CD4-positive, alpha-beta T cell treated with Interleukin-17A for 4 hours (primary cell): ENCODE data around the gene ZNF503.

ENCODE experiments used
- DNase-seq: peaks from one replicate; pipeline ENCODE4 v3.0.0-alpha.2; 2020; ENCODE audit warnings: mixed read lengths

The ZNF503 gene, protein sequence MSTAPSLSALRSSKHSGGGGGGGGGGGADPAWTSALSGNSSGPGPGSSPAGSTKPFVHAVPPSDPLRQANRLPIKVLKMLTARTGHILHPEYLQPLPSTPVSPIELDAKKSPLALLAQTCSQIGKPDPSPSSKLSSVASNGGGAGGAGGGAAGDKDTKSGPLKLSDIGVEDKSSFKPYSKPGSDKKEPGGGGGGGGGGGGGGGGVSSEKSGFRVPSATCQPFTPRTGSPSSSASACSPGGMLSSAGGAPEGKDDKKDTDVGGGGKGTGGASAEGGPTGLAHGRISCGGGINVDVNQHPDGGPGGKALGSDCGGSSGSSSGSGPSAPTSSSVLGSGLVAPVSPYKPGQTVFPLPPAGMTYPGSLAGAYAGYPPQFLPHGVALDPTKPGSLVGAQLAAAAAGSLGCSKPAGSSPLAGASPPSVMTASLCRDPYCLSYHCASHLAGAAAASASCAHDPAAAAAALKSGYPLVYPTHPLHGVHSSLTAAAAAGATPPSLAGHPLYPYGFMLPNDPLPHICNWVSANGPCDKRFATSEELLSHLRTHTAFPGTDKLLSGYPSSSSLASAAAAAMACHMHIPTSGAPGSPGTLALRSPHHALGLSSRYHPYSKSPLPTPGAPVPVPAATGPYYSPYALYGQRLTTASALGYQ

DNA sequence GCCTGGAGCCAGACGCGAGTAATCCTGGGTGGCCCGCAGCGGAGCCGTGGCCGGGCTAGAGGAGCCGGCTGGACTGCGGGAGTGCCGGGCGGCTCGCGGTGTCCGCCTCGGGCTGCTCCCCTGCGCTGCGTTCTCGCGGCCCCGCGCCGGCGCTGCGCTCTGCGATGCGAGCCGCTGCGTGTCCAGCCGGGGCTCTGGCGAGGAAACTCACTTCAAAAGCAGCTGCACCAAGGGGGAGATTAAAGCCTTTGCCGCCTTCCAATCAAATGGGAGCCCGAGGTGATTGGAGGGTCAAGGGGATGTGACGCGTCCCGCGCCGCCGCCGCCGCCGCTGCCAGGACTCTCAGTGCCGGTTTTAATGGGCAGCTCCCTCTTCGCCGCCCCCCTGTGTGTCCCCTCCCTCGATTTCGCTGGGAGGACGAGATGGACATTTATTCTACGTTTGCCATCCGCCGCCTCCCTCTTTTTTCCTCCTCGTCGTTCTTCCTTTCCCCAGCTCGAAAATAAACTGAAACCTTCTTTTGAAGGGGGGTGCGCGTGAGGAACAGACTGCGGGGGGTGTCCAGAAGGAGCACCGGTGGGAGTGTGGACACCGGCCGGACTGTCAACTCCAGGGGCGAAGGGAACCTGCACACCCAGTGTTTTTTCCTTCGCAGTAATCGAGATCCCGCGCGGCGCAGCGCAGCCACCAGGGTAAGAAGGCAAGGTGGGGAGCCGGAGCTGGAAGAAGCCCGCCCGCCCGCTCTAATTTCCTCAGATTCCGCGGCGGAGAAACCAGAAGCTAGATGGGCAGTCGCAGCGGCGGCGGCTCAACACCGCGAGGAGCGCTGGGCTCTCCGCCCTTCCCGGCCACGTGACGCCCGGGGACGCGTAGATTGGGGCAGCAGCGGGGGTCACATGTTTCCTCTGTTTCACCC, at the start of gene ZNF503:
Gene ZNF503, minus strand, starts transcription at position 196 of the 917 bp plus-strand sequence. CDS start 345 bp downstream, outside the sequence.
- DNase-seq: peak; percentile 18

DNA sequence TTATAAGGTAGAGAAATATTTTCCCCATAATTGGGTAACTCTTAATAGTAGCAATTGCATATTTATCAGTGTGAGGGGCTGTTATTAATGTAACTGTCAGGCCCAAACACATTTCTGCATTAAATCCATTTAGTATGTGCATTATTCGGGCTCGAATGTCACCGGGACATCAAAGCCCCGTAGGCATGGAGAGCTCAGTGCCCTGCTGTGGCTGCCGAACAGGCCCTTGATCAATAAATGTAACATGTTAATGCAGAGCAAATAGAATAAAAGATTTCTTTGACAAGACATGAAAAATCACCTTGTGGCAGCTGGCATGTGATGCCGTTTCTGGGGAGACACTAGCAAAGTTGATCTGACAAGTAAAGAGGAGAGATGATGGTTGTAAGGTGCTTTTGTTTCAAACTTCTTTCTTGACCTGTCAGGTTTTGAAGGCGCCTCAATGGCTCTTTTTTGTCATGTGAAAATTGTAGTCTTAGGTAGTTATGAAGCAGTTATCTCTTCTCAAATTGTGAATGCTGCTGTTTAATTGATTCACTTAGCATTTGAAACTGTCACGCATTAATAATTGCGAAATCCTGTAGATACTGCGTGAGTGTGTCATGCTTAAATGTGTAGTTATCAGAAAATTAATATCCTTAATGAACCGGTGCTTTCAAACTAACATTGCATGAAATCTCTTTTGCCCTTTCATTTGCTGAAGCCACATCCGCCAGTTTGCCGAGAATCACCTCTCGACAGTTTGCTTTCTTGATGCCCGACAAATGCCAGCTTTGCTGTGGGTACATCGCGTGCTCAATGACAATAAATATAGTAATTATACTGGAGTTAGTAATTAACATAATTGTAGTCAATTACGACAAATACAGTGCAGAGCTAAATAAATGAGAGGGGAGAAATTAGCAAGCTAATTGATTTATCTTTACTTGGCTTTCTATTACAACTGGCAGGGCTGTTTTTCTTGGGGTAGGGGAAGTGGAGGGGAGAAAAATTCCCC, 49.4 kb upstream of the ZNF503 start:
- no peak for DNase-seq

DNA sequence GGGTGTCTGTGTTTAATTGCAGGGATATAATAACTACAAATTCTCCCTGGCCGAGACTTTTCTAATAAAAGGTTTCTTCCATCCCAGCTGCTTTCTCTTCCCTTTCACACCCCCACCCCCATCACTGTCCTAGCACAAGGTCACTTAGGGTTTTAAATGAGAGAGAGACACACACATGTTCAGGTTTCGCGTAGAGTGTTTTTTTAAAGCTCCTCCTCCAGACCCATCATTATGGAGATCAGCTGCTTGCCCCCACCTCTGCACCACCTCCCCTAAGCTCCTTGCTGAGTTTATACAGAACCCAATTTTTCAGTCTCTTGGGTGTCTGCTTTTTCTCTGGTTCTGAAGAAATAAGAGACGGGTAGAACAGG, 48.5 kb upstream of the ZNF503 start:
- no peak for DNase-seq

DNA sequence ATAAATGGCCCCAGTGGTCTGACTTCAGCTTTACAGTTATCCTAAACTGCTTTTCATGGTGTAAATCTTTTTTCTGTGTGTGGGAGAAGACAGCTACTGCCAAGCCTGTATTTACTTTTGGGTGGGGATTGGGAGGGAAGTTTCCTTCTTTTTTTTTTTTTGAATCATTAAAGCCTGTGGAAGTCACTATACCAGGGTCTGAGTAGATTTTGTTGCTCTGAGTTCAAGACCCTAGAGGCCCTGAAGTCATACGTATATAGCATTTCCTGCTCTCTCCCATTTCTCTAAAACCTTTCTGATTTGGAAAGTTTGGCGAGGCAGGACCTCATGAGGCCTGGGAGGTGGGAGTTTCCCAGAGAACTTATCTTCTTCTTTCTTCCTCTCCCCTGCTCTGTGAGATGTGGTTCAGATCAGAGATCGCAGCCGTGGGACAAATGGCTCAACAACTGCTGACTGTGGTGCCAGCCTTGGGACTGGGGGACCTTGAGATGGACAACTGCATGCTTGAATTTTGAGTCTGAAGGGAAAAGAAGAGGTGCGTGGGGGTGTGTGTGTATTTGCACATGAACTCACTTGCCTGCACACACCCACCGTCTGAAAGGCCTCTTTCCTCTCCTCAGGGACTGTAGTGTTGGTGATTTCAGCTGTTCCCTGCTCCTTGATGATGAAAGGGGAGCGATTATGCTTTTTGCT, 48.0 kb upstream of the ZNF503 start:
- DNase-seq: no peak

DNA sequence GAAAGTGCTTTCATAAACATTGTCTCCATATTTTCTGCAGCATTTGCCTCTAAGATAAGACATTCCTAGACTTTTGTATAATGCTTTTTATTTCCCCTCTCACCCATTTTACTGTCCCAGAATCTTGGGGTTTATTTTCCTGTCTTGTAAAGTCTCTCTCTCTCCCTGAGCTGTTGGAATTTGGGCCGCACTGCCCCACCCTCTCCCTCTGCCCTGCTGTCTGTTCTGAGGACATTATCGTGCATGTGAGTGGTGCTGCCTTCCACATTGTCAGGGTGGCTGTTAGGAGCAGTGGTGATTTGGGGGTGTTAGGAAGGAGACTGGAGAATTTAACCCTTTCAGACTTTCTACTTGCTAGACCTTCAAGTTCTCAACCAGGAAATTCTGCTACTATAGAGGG, 46.6 kb upstream of the ZNF503 start:
- no peak for DNase-seq

DNA sequence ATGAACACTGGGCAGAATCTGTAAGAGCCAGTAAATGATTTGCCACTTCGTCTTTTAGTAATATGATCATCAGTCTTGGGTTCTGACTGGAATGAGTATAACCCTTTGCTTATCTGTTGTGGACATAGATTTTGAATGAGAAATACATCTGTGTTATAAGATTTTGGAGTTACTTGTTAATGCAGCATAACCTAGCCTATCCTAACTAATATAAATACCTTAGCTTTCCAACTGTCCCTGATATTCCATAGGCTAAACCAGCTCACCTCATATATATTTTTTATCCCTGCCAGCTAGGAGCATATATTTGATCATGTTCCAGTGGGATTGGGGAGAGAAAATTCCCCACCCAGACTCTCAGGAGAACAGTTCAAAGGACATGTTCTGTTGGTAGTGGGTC, 44.9 kb upstream of the ZNF503 start:
- DNase-seq: no peak

DNA sequence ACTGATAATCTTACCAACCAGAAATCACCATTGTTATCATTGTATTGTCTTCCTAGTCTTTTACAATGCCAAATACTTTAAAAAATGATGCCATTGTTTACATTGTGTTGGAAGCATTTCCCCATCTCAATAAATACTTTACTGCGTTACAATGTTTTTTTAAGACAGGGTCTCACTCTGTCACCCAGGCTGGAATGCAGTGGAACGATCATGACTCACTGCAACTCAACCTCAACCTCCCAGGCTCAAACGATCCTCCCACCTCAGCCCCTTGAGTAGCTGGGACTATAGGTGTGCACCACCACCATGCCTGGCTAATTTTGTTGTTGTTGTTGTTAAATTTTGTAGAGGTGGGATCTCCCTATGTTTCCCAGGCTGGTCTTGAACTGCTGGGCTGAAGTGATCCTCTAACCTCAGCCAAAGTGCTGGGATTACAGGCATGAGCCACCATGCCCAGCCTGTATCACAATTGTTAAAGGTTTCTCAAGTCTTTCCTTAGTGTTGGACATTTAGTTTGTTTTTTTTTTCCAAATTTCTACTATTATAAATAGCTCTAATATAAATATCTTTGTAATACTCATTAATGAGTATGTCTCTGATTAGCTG, 43.3 kb upstream of the ZNF503 start:
- DNase-seq: no peak

DNA sequence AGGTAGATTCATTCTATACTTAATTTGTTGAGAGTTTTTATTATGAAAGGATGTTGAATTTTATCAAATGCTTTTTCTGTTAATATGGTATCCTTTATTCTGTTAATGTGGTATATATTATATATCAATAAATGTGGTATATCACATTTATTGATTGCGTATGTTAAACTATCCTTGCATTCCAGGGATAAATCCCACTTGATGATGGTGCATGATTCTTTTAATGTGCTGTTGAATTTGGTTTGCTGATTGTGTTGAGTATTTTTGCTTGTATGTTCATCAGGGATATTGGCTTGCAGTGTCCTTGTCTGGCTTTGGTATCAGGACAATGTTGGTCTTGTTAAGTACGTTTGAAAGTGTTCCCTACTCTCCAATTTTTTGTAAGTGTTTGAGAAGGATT, 41.8 kb upstream of the ZNF503 start:
- no peak for DNase-seq

DNA sequence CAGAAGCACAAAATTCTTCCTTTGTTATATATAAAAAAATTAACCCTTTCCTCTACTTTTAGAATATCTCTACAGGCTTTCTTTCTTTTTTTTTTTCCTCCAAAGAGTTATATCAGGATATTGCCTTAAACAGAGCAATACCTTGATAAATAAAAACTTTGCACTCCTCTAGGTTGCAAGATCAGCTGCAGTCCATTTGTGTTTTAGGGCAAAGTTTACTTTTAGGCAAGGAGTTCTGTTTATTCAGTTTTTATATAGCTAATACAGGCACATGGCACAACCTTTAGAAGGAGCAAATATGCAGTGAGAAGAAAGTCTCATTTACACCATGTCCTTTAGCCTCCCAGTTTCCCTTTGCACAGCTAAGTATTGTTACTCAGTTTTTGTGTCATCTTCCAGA, 40.1 kb upstream of the ZNF503 start:
- no peak for DNase-seq

DNA sequence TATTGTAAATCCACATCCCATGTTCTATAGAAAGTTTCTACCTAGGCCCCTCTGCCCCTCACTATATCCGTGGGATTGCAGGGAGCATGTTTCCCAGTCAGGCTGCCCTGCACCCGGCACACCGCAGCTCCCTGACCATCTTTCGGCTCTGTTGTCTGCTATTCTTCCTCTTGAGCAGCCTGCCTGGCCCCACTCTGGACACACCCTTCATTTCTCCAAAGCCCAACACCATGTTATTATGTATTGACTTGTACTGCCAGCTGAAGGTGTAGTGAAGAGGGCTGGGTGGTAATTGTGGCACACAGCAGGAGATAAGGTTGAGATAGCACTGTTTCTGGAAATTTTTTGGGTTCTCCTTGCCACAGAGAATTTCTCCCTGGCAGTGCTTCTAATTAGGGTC, 39.6 kb upstream of the ZNF503 start:
- no peak for DNase-seq

DNA sequence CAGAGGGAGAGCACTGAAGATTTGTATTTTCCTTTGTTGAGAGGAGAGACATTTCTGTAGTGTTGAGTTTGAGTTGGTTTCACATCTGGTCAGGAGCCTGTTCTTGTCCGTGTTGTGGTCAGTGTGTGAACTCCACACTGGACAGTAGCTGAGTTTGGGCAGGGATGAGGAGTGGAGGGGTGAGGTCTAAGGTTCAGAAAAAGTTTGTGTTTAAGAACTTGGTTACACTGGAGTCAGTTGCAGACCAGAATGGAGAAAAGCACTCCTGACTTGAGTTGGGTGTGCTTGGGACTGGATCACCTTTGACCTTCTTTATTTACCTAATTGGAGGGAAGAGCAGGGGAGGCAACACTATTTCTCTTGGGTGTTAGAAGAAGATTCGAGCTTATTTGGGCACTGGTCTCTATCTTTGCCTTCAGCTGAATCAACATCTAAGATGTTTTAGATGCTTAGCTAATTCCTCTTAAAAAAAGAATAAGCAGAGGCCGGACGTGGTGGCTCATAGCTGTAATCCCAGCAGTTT, 38.8 kb upstream of the ZNF503 start:
- DNase-seq: no peak

DNA sequence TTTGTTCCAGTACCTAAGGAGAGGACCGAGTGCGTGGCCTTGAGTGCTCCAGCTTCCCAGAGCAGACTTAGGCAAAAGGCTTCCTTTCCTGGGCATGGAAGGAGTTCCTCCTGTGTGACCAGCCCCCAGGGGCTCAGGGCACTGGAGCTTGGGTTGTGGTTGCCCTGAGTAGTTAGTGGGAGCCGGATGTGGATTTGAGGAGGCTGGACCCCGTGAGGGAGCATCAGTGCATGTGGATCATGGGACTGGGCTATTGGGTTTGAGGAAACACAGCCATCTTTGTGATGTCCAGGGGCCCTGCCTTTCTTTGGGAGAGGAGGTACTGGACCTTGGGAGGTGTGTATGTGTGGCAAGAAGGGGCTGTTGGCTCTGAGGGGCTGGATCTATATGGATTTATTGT, 38.2 kb upstream of the ZNF503 start:
- no peak for DNase-seq

DNA sequence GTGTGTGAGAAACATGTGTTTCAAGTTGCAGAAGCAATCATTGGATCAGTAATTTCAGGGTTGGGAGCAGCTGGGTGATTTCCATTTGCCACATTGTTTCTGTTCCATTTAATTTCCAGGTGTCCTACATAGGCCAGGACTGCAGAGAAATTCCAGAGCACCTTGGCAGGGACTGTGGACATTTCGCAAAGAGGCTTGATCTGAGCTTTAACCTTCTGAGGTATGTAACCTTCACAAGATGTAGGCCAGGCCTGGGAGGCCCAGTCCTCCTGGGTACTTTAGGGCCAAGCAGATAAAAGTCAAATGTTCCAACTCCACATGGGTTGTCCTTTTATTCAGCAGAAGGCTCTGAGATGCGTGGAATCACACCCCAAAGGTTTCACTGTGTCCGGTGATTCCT, 36.7 kb upstream of the ZNF503 start:
- DNase-seq: no peak

DNA sequence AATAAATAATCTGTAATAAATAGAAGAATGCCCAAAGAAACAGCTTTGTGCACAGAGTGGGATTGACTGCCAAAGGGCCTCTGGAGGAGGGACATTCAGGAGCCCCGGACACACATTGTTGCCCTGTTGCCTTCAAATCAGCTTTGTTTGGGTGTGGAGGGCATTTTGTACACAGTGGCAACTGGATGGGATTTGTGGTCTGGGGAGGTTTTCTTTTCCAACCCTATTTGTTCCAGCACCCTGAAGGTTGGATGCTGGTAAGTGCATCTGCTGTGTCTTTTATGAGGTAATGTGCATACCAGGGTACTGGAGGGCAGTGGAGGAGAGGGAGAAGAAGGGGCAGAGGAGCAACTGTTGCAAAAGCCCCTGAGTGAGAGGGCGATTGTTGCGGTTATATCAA, 36.1 kb upstream of the ZNF503 start:
- no peak for DNase-seq

DNA sequence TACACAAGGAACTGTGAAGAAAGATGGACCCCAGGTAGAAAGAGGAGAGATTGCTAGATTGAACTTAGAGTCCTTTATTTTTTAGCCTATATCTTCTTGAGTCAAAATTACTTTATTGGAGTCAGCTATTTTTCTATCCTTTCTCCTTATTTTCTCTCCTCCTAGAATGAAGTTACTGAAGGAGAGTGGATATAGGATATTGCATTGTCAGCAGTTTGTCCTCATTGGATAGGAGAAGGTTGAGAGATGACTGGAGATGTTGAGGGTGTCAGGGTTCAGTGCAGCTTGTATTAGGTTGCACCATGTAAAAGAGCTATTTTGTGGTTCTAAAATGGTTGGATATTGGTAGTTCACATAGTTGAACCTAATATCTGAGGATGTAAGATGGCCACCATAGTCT, 35.3 kb upstream of the ZNF503 start:
- no peak for DNase-seq

DNA sequence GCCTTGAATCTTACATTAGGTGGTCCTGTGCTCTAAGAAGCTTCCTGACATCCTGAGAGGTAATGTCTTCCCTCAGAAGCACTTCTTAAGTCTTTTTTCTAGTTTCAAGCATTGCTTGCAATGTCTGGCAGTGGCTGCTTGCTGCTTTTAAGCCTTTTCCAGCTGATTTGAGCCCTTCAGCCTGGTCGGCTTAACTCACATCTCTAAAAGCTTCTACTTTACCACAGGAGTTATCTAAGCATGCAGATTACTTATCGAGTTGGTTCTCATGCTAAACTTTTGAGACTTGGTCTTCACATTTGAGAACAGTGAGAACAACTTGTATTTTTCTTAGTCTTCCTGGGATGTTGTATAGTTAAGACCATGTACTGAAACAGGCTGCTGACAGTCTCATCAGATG, 33.7 kb upstream of the ZNF503 start:
- DNase-seq: no peak

DNA sequence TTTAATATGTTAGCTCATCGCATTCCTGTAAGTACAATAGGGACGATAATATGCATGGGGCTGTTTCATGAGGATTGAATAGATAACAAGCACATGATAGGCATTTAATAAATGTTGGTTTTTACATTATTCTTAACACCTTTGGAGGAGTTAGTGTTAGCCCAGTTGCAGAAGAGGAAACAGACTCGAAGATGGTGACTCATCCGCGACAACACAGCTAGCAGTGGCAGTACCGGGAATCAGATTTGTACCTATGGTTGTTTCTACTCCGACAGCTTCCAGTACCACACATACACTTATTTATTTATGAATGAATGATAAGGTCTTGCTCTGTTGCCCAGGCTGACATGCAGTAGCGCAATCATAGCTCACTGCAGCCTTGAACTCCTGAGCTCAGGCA, 32.7 kb upstream of the ZNF503 start:
- no peak for DNase-seq

DNA sequence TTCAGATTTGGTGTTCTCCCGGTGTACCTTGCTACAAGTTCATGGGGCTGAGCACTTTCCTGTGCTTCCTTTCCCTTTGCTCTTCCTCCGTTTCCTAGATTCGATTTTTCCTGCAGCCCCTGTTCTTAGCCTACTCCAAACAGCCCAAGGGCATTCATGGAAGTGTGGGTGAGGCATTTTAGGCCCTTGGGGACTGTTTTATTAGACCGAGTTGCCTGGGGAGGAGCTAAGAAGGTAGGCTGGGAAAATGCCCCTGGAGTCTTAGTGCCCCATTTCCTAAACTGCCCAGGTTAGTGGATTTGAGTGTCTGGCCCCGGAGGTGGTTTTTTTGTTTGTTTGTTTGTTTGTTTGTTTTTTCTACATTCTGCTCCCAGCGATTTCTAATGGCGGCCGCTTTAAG, 31.7 kb upstream of the ZNF503 start:
- DNase-seq: no peak

DNA sequence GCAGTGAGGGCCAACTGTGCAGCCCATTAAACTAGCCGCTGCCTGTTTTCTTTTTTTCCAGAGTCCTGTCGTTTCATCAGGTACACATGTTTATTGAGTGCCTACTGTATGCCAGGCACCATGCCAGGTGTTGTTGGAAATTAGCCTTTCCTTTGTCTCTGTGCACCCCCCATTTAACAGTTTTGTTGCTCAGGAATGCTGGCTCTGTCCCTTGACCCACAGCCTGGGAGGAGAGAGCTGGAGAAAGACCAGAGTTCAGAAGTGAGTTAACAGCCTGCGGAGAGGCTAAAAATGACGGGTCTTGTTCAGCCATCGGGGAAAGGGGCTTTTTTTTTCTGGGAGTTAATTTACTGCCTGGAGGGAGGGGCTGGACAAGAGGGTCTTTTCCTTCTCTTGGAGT, 31.2 kb upstream of the ZNF503 start:
- DNase-seq: no peak

DNA sequence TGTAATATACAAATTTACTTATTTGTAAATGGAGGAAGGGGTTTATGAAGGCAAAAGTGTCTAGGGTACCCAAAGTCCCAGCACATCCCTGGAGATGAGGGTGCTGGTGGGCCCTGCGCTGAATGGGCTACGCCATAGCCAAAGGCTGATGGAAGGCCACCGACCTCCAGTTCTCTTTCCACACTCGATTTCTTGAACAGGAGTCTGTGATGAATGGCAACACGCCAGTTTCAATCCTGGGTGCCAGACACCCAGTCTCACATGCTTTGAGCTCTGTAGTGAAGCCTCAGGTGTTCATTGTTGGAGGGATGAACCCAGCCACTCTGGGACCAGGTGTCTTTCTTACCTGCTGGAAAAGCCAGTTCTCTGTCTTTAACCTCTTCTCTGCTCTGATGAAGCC, 30.6 kb upstream of the ZNF503 start:
- DNase-seq: no peak
